ENCODE results near the gene NTF3. TPM values are rescaled to one million over a fixed set of nuclear protein-coding genes. Genes with fewer than 3 reads are reported as not detected.

Gene NTF3
- total and polyA plus RNA-seq, 9 of the 15 experiments (the other 6 are each of a cell fraction or from before 2014, with no cell fraction given): not detected

- TF ChIP-seq ZNF398 (CRISPR knock-in tag; IDR thresholded peaks at IDR 0.05): no peak
- TF ChIP-seq MTA1 (IDR thresholded peaks at IDR 0.05; ENCODE audit: borderline replicate concordance): no peak
Measured at GRCh38 chr12:5505116-5505515, 73.2 kb downstream of the NTF3 start (continued).

GRCh38 chr12:5505751-5506150, 73.8 kb downstream of the NTF3 start:
- H3K9me1 ChIP-seq (ENCODE audit: control insufficient read depth, insufficient read depth, low read length): no peaks in the 10 kb centered on the region
- ChIA-PET POLR2A (no interaction called here), CTCF (ENCODE audit: low intra/inter-chr PET ratio) (no interaction called here)
- H3K4me3 ChIP-seq: no peak overlapping the region
- no TSS peak for BruUV-seq (replicated peaks)
- 0% methylated on average over 2 of the region's 2 CpGs for WGBS (ENCODE audit: insufficient coverage, low coverage, missing lambda C conversion rate)
- no peaks in the 10 kb centered on the region for H3K36me3 ChIP-seq (ENCODE audit: control insufficient read depth, insufficient read depth, low read length)
- H3K79me2 ChIP-seq (ENCODE audit: control insufficient read depth, insufficient read depth, low read length): no peaks in the 10 kb centered on the region
- no peak overlapping the region for H2AFZ ChIP-seq (ENCODE audit: low read depth, low read length)
- in situ Hi-C loops (cut with MboI) (no loop called here), intact Hi-C loops (cut with micrococcal nuclease) (no loop called here)
- ATAC-seq (no peak), DNase-seq (ENCODE audit: extremely low read depth in 1 of 4, low spot score in 3 of 4) (no peak), FAIRE-seq (no peak)
- no peak overlapping the region for H3K27ac ChIP-seq (ENCODE audit: extremely low read depth, low read depth, low read length)
- H3K4me2 ChIP-seq (ENCODE audit: insufficient read depth, low read length): no peak overlapping the region
- 0 out of 5 replicates have a peak, but pooled peaks cover 0 to 4% of the 10 kb centered on the region in 2 experiments for H3K27me3 ChIP-seq (ENCODE audit: control insufficient read depth in 2 of 2, insufficient read depth in 2 of 2, low read length in 2 of 2)
- H3K9me3 ChIP-seq (replicated peaks; ENCODE audit: control insufficient read depth, insufficient read depth, low read depth, low read length): no peaks in the 10 kb centered on the region
- no peaks in the 10 kb centered on the region for H3K4me1 ChIP-seq (replicated peaks in 1 of 2; ENCODE audit: control insufficient read depth in 2 of 2, insufficient read depth in 2 of 2, low read length in 2 of 2)
- no peak overlapping the region for H3K9ac ChIP-seq (ENCODE audit: insufficient read depth in 1 of 2, low read depth in 2 of 2, low read length in 2 of 2)
- H4K20me1 ChIP-seq (replicated peaks; ENCODE audit: control insufficient read depth, insufficient read depth, low read length): no peaks in the 10 kb centered on the region; the same call in 1 of the 2 replicates
- TF ChIP-seq HMGXB4 (CRISPR knock-in tag; IDR thresholded peaks at IDR 0.05) (no peak), TFAM (CRISPR knock-in tag; conservative IDR thresholded peaks at IDR 0.05) (no peak), ARID4B (CRISPR knock-in tag; IDR thresholded peaks at IDR 0.05) (no peak), HINFP (tag; conservative IDR thresholded peaks at IDR 0.05; ENCODE audit: low read depth) (no peak)

All from K562 (cell line).